K562 (cell line): ENCODE results near the gene CLP1. TPM values are rescaled to one million over a fixed set of nuclear protein-coding genes. Genes with fewer than 3 reads are reported as not detected.

ENCODE experiments used
- CEBPB ChIP-seq: fragments of 450-650 bp; IDR thresholded peaks from 2 replicates; pipeline ENCODE4 v1.6.1; 2016; ENCODE audit warnings: missing genetic modification characterization, missing compliant biosample characterization
- CGGBP1 ChIP-seq: fragments of 250-450 bp; sonication (Bioruptor Pico); IDR thresholded peaks from 2 replicates; pipeline ENCODE4 v1.9.0; 2021; ENCODE audit warnings: mild to moderate bottlenecking
- ELF2 ChIP-seq: fragments of 250-450 bp; sonication (Bioruptor Pico); IDR thresholded peaks from 2 replicates; pipeline ENCODE4 v1.5.0; 2021; ENCODE audit warnings: mild to moderate bottlenecking
- ETV5 ChIP-seq: sonication (generic); formaldehyde crosslinking; IDR thresholded peaks from 2 replicates; pipeline ENCODE4 v1.4.0; 2020; ENCODE audit warnings: low read depth, mild to moderate bottlenecking, missing genetic modification reagents
- RAD21 ChIP-seq, 2 experiments: fragments of 250-450 bp in 1 of 2; fragments of 450-650 bp in 1 of 2; sonication (Bioruptor Pico) in 1 of 2; formaldehyde crosslinking in 1 of 2; IDR thresholded peaks in 1 of 2; conservative IDR thresholded peaks in 1 of 2; 2 replicates each; pipeline versions ENCODE4 v1.4.0 to v1.8.0; 2020 to 2022; ENCODE audit warnings: mild to moderate bottlenecking in 2 of 2, moderate library complexity in 1 of 2
- STAG1 ChIP-seq: sonication (generic); formaldehyde crosslinking; IDR thresholded peaks from 2 replicates; pipeline ENCODE4 v1.5.0; 2020; ENCODE audit warnings: missing genetic modification reagents, borderline replicate concordance
- SUPT5H ChIP-seq: fragments of 450-650 bp; IDR thresholded peaks from 2 replicates; pipeline ENCODE4 v1.6.1; 2016
- polyA plus RNA-seq, 8 experiments: library from polyadenylated mRNA; depleted of rRNA in 4 of 8; stranded (reverse) in 5 of 8; unstranded in 3 of 8; fragments of >200 nt; fragmentation: Nextera tagmentation in 2 of 8; fragmentation: Illumina TruSeq in 1 of 8; extraction: Ambion mirVana in 2 of 8; extraction: Trizol in 1 of 8; gene quantifications; 2 replicates each; pipeline versions ENCODE4 v1.2.1 to v1.2.3, GENCODE V29; 2011 to 2014; ENCODE audit warnings: inconsistent platforms in 1 of 8, missing spikeins in 1 of 8
- total RNA-seq, 7 experiments: library from RNA; depleted of rRNA in 6 of 7; stranded (reverse); fragments of >200 nt in 6 of 7; fragmentation: Illumina TruSeq in 2 of 7; extraction: Trizol in 2 of 7; gene quantifications; 2 replicates each; pipeline versions ENCODE4 v1.2.1 to v1.2.3, GENCODE V29; 2011 to 2021; ENCODE audit warnings: low replicate concordance in 1 of 7
- TF ChIP-seq, protein P1 (sequence below), 2 experiments: IDR thresholded peaks; 2 replicates each; pipeline ENCODE4 v1.6.1; 2012; ENCODE audit warnings: improper control_type of control experiment in 2 of 2, low read depth in 2 of 2, low read length in 2 of 2, borderline replicate concordance in 1 of 2
- TF ChIP-seq, protein P2 (sequence below), 2 experiments: fragments of 450-650 bp in 1 of 2; sonication (generic) in 1 of 2; formaldehyde crosslinking in 1 of 2; IDR thresholded peaks in 1 of 2; conservative IDR thresholded peaks in 1 of 2; 2 replicates each; pipeline versions ENCODE4 v1.6.1 to v1.8.1; 2016 to 2023; ENCODE audit warnings: mild to moderate bottlenecking in 2 of 2, moderate library complexity in 2 of 2, inconsistent platforms in 1 of 2, missing genetic modification reagents in 1 of 2

The CLP1 gene
- total and polyA plus RNA-seq, 9 of the 15 experiments (the other 6 are each of a cell fraction or from before 2014, with no cell fraction given): 19.1 to 46.2 (median 27.8) TPM

DNA sequence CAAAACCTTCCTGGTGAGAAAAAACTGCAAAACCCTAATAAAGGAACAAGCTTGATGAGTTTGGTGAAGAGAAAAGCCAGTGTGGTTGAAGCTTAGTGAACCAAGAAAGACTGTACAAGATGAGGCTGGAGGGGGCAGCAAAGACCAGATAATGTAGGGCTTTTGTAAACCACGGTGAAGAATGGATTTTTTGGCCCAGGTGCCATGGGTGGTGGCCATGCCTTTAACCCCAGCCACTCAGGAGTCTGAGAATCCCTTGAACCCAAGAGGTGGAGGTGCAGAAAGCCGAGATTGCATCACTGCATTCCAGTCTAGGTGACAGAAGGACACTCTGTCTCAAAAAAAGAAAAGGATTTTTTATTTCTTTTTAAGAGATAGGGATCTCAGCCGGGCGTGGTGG is 5.3 kb downstream of the CLP1 start (continued):
- TF ChIP-seq, protein P1, sequence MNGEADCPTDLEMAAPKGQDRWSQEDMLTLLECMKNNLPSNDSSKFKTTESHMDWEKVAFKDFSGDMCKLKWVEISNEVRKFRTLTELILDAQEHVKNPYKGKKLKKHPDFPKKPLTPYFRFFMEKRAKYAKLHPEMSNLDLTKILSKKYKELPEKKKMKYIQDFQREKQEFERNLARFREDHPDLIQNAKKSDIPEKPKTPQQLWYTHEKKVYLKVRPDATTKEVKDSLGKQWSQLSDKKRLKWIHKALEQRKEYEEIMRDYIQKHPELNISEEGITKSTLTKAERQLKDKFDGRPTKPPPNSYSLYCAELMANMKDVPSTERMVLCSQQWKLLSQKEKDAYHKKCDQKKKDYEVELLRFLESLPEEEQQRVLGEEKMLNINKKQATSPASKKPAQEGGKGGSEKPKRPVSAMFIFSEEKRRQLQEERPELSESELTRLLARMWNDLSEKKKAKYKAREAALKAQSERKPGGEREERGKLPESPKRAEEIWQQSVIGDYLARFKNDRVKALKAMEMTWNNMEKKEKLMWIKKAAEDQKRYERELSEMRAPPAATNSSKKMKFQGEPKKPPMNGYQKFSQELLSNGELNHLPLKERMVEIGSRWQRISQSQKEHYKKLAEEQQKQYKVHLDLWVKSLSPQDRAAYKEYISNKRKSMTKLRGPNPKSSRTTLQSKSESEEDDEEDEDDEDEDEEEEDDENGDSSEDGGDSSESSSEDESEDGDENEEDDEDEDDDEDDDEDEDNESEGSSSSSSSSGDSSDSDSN (IDR thresholded peaks at IDR 0.05; ENCODE audit: borderline replicate concordance in 1 of 2, low read depth in 2 of 2, low read length in 2 of 2): no peak
- no peak for TF ChIP-seq SUPT5H
- TF ChIP-seq ELF2 (CRISPR knock-in tag): no peak
- no peak for TF ChIP-seq CGGBP1 (CRISPR knock-in tag)
- TF ChIP-seq RAD21 (CRISPR knock-in tag; conservative IDR thresholded peaks at IDR 0.05 in 1 of 2, IDR thresholded peaks at IDR 0.05 in 1 of 2): peak; percentile 56 to 78
- TF ChIP-seq, protein P2, sequence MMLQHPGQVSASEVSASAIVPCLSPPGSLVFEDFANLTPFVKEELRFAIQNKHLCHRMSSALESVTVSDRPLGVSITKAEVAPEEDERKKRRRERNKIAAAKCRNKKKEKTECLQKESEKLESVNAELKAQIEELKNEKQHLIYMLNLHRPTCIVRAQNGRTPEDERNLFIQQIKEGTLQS (IDR thresholded peaks at IDR 0.05): peak; percentile 69
- TF ChIP-seq, protein P2 (CRISPR knock-in tag; conservative IDR thresholded peaks at IDR 0.05): no peak
- TF ChIP-seq STAG1: peak; percentile 62; the same call in 1 of the 2 replicates
- no peak for TF ChIP-seq ETV5 (CRISPR knock-in tag)
- TF ChIP-seq CEBPB: peak; percentile 38; the same call in 1 of the 2 replicates
